Measurements from ENCODE around the gene LTA4H. TPM values are rescaled to one million over a fixed set of nuclear protein-coding genes. Genes with fewer than 3 reads are reported as not detected.

The LTA4H gene
- total RNA-seq, 4 donors from 2014 or later: 41.4 to 50.2 (median 44.7) TPM

GRCh38 chr12:96064966-96065365 lies 29.6 kb upstream of the LTA4H start:
- Histone ChIP-seq H3K9me3 (no peaks in the 10 kb centered on the region), H3K4me1 (peaks cover 0 to 5% (median 0%) of the 10 kb centered on the region in 4 donors), H3K27me3 (no peaks in the 10 kb centered on the region), H3K27ac (no peak overlapping the region), H3K36me3 (no peaks in the 10 kb centered on the region), H3K4me3 (no peak overlapping the region)
- WGBS, 2 donors: 82 to 86% methylated on average over 5 of the region's 5 CpGs
- DNase-seq (ENCODE audit: low spot score in 2 of 2): no peak
- no peak for TF ChIP-seq EP300 (IDR thresholded peaks at IDR 0.05)
- TF ChIP-seq POLR2A (IDR thresholded peaks at IDR 0.05): no peak
- TF ChIP-seq CTCF (IDR thresholded peaks at IDR 0.05): no peak

- 61 to 78% methylated on average over 2 of the region's 2 CpGs for whole genome bisulfite sequencing, 2 donors
- Histone ChIP-seq H3K36me3 (no peaks in the 10 kb centered on the region), H3K4me1 (peaks cover 0 to 5% (median 0%) of the 10 kb centered on the region in 4 donors), H3K4me3 (no peak overlapping the region), H3K27me3 (no peaks in the 10 kb centered on the region), H3K9me3 (no peaks in the 10 kb centered on the region), H3K27ac (no peak overlapping the region)
- no peak for DNase-seq (ENCODE audit: low spot score in 2 of 2)
- no peak for TF ChIP-seq EP300 (IDR thresholded peaks at IDR 0.05)
- TF ChIP-seq POLR2A (IDR thresholded peaks at IDR 0.05): no peak
- no peak for TF ChIP-seq CTCF (IDR thresholded peaks at IDR 0.05)
Measured at GRCh38 chr12:96064271-96064670, 28.9 kb upstream of the LTA4H start.

GRCh38 chr12:96063046-96063445 lies 27.7 kb upstream of the LTA4H start:
- Histone ChIP-seq H3K27ac (no peak overlapping the region), H3K27me3 (no peaks in the 10 kb centered on the region), H3K4me1 (peaks cover 0 to 5% (median 0%) of the 10 kb centered on the region in 4 donors), H3K9me3 (no peaks in the 10 kb centered on the region), H3K4me3 (no peak overlapping the region), H3K36me3 (no peaks in the 10 kb centered on the region)
- 78% methylated on average over 4 of the region's 4 CpGs for WGBS, 2 donors
- TF ChIP-seq POLR2A (IDR thresholded peaks at IDR 0.05) (no peak), EP300 (IDR thresholded peaks at IDR 0.05) (no peak), CTCF (IDR thresholded peaks at IDR 0.05) (no peak)
- DNase-seq (ENCODE audit: low spot score in 2 of 2): no peak

- Histone ChIP-seq H3K4me3 (no peak overlapping the region), H3K4me1 (peaks cover 0 to 5% (median 0%) of the 10 kb centered on the region in 4 donors), H3K27me3 (no peaks in the 10 kb centered on the region), H3K27ac (no peak overlapping the region), H3K36me3 (no peaks in the 10 kb centered on the region), H3K9me3 (peaks cover 0 to 4% (median 0%) of the 10 kb centered on the region in 4 donors)
- TF ChIP-seq EP300 (IDR thresholded peaks at IDR 0.05) (peak in 1 of 2 donors; percentile 30), CTCF (IDR thresholded peaks at IDR 0.05) (peak; percentile 56 to 90 (median 75)), POLR2A (IDR thresholded peaks at IDR 0.05) (no peak)
- WGBS, 2 donors: 36 to 38% methylated on average over 4 of the region's 4 CpGs
- DNase-seq (ENCODE audit: low spot score in 2 of 2): peak; percentile 50 to 90
Measured at GRCh38 chr12:96061864-96062453, 26.6 kb upstream of the LTA4H start.

GRCh38 chr12:96061323-96061722 lies 25.9 kb upstream of the LTA4H start:
- 83 to 93% methylated on average over 3 of the region's 3 CpGs for WGBS, 2 donors

More at GRCh38 chr12:96061323-96061722, 25.9 kb upstream of the LTA4H start:
- no peak overlapping the region for H3K27ac ChIP-seq
- no peak for TF ChIP-seq EP300 (IDR thresholded peaks at IDR 0.05)
- no peak for TF ChIP-seq POLR2A (IDR thresholded peaks at IDR 0.05)
- no peak for TF ChIP-seq CTCF (IDR thresholded peaks at IDR 0.05)
- H3K9me3 ChIP-seq: peaks cover 0 to 10% (median 0%) of the 10 kb centered on the region in 4 donors
- no peaks in the 10 kb centered on the region for H3K27me3 ChIP-seq
- H3K4me3 ChIP-seq: no peak overlapping the region
- peaks cover 0 to 5% (median 0%) of the 10 kb centered on the region in 4 donors for H3K4me1 ChIP-seq
- DNase-seq (ENCODE audit: low spot score in 2 of 2): no peak
- no peaks in the 10 kb centered on the region for H3K36me3 ChIP-seq

All from tibial nerve (tissue), 4 donors.